Lung (tissue), 12 donors: ENCODE data around the gene ACADSB. TPM values are rescaled to one million over a fixed set of nuclear protein-coding genes. Genes with fewer than 3 reads are reported as not detected.

ENCODE experiments used
- ATAC-seq: fragments of 200-7000 bp; cut with Tn5 transposase; one replicate; pipeline ENCODE4 v1.9.1; 2020; ENCODE audit warnings: moderate number of reproducible peaks; ENCODE audit not compliant: insufficient read depth, low FRiP score
- DNase-seq, 3 donors: peaks; one replicate each; pipeline ENCODE4 v3.0.0-alpha.2; 2013 to 2017
- H3K27ac ChIP-seq, 2 donors: one replicate each; pipeline ENCODE4 v1.5.1; 2013; ENCODE audit warnings: mild to moderate bottlenecking in 2 of 2, moderate library complexity in 2 of 2, control low read depth in 1 of 2, inconsistent platforms in 1 of 2, low read depth in 1 of 2, low read length in 1 of 2
- H3K27me3 ChIP-seq, 3 donors: one replicate each; pipeline ENCODE4 v1.5.1; 2013; ENCODE audit warnings: low read length in 2 of 3; ENCODE audit not compliant: control insufficient read depth in 3 of 3, insufficient read depth in 3 of 3
- H3K36me3 ChIP-seq, 4 donors: one replicate each; pipeline ENCODE4 v1.5.1; 2013; ENCODE audit warnings: low read length in 4 of 4, mild to moderate bottlenecking in 1 of 4, moderate library complexity in 1 of 4; ENCODE audit not compliant: control insufficient read depth in 4 of 4, insufficient read depth in 4 of 4
- H3K4me1 ChIP-seq, 5 donors: one replicate each; pipeline ENCODE4 v1.5.1; 2013; ENCODE audit warnings: low read length in 5 of 5, mild to moderate bottlenecking in 2 of 5, moderate library complexity in 1 of 5; ENCODE audit not compliant: control insufficient read depth in 5 of 5, insufficient read depth in 5 of 5
- H3K4me3 ChIP-seq: one replicate; pipeline ENCODE4 v1.5.1; 2013; ENCODE audit warnings: mild to moderate bottlenecking, control low read depth, moderate library complexity
- H3K9ac ChIP-seq, 2 donors: one replicate each; pipeline ENCODE4 v1.5.1; 2013; ENCODE audit warnings: low read length in 2 of 2, control low read depth in 1 of 2; ENCODE audit not compliant: insufficient read depth in 1 of 2
- H3K9me3 ChIP-seq, 4 donors: one replicate each; pipeline ENCODE4 v1.5.1; 2013; ENCODE audit warnings: low read length in 3 of 4, mild to moderate bottlenecking in 1 of 4, moderate library complexity in 1 of 4; ENCODE audit not compliant: control insufficient read depth in 4 of 4, insufficient read depth in 3 of 4
- CTCF ChIP-seq: IDR thresholded peaks from 2 replicates; pipeline ENCODE4 v1.5.1; 2012; ENCODE audit warnings: mild to moderate bottlenecking; ENCODE audit errors: control extremely low read depth, extremely low read depth
- WGBS, 2 donors: extraction: QIAGEN DNeasy Blood & Tissue Kit; methylation state at CpG; one replicate each; pipeline ENCODE4 v1.1.7; 2013; 5-methylcytosine and 5-hydroxymethylcytosine counted together
- polyA plus RNA-seq, 2 donors: library from polyadenylated mRNA; stranded (reverse); fragments of 200-250 nt; gene quantifications; one replicate each; pipeline ENCODE4 v1.2.1, GENCODE V29; 2013
- total RNA-seq, 2 donors: library from RNA; depleted of rRNA in 1 of 2; stranded (reverse); fragments of >200 nt in 1 of 2; gene quantifications; one replicate each; pipeline ENCODE4 v1.2.1, GENCODE V29; 2014 to 2021
- donor health status: control.
- donor health status: control.
- donor health status: Bipolar disorder and iron deficiency.
- donor health status: healthy.
- donor health status: DM: yes; HTN: yes; CAD: no.

ACADSB gene
- total and polyA plus RNA-seq, 4 donors: 8.2 to 36.2 (median 14.9) TPM

- no peak overlapping the region for H3K9ac ChIP-seq
- DNase-seq (no peak), ATAC-seq (no peak)
- H3K4me1 ChIP-seq: no peaks in the 10 kb centered on the region
- no peaks in the 10 kb centered on the region for H3K27me3 ChIP-seq
- no peaks in the 10 kb centered on the region for H3K9me3 ChIP-seq
- TF ChIP-seq CTCF: no peak
- H3K4me3 ChIP-seq: no peak overlapping the region
- H3K27ac ChIP-seq: no peak overlapping the region
- no peaks in the 10 kb centered on the region for H3K36me3 ChIP-seq
Measured at GRCh38 chr10:123027861-123028260, 19.1 kb downstream of the ACADSB start.

GRCh38 chr10:123031124-123031523, 22.3 kb downstream of the ACADSB start:
- Histone ChIP-seq H3K9me3 (no peaks in the 10 kb centered on the region), H3K9ac (no peak overlapping the region), H3K36me3 (peaks cover 0 to 5% (median 2%) of the 10 kb centered on the region in 4 donors), H3K27me3 (no peaks in the 10 kb centered on the region), H3K4me1 (no peaks in the 10 kb centered on the region), H3K4me3 (no peak overlapping the region), H3K27ac (no peak overlapping the region)
- peak in 1 of 3 donors; percentile 9 for DNase-seq
- ATAC-seq: no peak
- 78 to 92% methylated on average over 1 of the region's 1 CpG for WGBS, 2 donors
- TF ChIP-seq CTCF: no peak

DNA sequence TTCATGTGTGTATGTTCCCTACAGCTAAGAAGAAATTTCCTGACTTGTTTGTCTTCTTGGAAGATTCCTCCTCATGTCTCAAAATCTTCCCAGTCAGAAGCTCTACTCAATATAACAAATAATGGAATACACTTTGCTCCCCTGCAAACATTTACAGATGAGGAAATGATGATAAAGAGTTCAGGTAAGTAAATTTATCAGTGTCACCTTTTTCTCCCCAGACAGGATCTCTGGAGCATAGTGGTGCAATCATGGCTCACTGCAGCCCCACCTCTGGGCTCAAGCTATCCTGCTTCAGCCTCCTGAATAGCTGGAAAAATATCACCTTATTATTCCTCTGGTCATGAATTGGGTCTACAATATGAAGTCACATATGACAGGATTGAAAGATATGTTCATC, 25.5 kb downstream of the ACADSB start:
- H3K27me3 ChIP-seq: no peaks in the 10 kb centered on the region
- H3K9me3 ChIP-seq: no peaks in the 10 kb centered on the region
- no peak for ATAC-seq
- H3K4me1 ChIP-seq: no peaks in the 10 kb centered on the region
- H3K27ac ChIP-seq: no peak overlapping the region
- no peak for DNase-seq
- H3K9ac ChIP-seq: no peak overlapping the region
- no peak for TF ChIP-seq CTCF
- H3K36me3 ChIP-seq: peaks cover 0 to 8% (median 4%) of the 10 kb centered on the region in 4 donors
- H3K4me3 ChIP-seq: no peak overlapping the region

- no peak for TF ChIP-seq CTCF
- no peak overlapping the region for H3K4me3 ChIP-seq
- 90% methylated on average over 8 of the region's 8 CpGs for WGBS, 2 donors
- DNase-seq: no peak
- no peaks in the 10 kb centered on the region for H3K4me1 ChIP-seq
- H3K9me3 ChIP-seq: no peaks in the 10 kb centered on the region
- no peaks in the 10 kb centered on the region for H3K27me3 ChIP-seq
- H3K9ac ChIP-seq: no peak overlapping the region
- ATAC-seq: no peak
- no peak overlapping the region for H3K27ac ChIP-seq
- peaks cover 0 to 8% (median 5%) of the 10 kb centered on the region in 4 donors for H3K36me3 ChIP-seq
Measured at GRCh38 chr10:123035467-123036086, 26.8 kb downstream of the ACADSB start.
